Amniotic epithelial cell (primary cell): Measurements from ENCODE around the gene DDX43.
"Not testable (repeated sequence)": the region's sequence is repeated elsewhere in the genome, so short reads cannot be mapped to it uniquely, and the experiment has no call there.

Source experiments
- DNase-seq: peaks from one replicate; pipeline ENCODE4 v3.0.0-alpha.2; 2010; ENCODE audit warnings: low read depth

DDX43 gene

DNA sequence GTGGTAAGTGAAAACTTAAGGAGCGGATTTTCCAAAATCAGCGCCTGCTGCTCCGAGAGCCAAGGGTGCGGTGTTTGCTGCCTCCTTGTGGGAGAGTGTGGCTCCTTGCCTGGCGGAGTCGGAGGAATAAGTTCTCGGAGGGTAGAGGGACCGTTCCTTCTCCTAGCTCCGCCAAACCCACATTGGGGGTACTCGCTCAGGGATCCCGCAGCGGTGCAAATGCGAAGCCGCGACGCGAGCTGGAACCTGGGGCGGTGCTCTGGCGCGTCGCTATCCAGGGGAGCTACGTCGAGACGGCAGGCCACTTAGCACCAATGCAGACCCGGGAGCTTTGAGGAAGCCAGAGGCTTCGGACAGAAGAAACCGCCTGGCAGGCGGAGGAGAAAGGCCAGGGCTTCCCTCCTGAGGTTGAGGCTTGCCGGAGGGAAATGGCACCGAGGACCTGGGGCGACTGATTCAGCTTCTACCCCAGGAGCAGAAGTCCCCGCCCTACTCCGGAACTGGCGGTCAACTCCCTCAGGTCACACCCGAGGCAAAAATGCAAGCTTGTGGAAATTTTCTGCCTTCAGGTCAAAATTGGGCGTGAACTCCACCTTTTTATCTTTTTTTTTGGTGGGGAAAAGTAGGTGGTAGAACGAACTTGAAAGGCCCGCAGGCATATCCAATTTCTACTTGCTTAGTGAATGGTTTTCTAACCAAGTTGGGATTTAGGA lies 5.7 kb upstream of the DDX43 start:
- DNase-seq: peak; percentile 38

DNA sequence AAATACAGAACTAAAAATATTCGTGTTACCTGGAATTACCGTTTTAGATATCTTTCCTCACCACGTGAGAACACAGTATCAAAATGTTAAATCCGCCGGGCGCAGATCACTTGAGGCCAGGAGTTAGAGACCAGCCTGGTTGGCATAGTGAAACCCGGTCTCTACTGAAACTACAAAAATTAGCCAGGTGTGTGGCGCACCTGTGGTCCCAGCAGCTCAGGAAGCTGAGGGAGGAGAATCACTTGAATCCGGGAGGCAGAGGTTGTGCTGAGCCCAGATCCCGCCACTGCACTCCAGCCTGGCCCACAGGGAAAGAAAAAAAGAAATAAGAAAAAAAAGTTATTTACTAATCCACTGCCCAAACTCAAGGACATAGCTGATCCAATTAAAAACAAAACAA lies 4.8 kb upstream of the DDX43 start:
- no peak for DNase-seq

DNA sequence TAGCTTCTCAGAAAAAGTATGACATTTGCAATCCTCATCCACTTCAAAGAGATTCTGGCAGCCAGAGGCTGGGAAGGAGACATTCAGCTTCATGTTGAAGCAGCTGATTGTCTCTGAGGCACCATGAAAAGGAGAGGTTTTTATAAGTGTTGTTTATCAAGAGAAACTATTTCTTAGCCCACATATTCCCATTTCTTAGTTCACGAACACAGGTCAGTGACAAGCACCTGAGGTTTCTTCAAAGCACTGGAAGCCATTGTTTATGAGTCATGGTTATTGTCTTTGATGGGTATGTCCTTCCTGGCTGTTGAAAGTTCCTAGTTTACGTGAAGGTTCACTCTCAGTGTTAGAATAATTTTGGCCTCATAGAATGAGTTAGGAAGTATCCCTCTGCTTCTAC lies 3.0 kb upstream of the DDX43 start:
- DNase-seq: no peak

DNA sequence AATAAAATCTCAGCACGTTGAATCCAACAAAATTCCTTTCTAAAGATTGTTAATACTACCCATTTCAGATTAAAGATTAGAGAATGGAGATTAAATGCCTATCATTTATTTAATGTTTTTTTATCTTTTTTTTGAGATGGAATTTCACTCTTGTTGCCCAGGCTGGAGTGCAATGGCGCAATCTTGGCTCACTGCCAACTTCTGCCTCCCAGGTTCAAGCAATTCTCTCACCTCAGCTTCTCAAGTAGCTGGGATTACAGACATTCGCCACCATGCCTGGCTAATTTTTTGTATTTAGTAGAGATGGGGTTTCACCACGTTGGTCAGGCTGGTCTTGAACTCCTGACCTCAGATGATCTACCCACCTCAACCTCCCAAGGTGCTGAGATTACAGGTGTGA lies 2.4 kb upstream of the DDX43 start:
- not testable (repeated sequence) for DNase-seq

DNA sequence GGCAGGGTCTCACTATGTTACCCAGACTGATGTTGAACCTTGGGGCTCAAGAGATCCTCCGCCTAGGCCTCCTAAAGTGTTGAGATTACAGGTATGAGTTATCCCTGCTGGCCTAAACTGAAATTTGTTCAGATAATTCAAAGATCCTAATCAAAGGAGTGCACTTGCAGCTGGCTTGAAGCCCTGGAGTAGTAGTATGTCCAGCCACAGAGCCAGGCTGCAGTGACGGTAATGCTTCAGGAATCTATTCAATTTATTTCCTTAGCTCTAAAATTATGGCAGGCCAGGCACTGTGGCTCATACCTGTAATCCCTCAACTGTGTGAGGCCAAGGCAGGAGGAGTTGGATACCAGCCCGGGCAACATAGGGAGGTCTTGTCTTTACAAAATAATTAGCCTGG lies 1.4 kb upstream of the DDX43 start:
- no peak for DNase-seq

DNA sequence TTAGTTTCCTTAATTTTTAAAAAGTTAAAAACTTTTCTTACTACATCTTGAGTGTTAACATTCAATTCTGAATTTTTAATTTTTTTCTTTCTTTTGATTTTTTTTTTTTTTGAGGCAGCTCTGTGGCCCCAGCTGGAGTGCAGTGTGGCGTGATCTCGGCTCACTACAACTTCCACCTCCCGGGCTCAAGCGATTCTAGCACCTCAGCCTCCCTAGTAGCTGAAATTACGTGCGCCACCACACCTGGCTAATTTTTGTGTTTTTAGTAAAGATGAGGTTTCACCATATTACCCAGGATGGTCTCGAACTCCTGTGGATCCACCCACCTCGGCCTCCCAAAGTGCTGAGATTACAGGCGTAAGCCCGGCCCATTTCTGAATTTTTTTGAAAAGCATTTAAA lies 1.2 kb downstream of the DDX43 start:
- no peak for DNase-seq

DNA sequence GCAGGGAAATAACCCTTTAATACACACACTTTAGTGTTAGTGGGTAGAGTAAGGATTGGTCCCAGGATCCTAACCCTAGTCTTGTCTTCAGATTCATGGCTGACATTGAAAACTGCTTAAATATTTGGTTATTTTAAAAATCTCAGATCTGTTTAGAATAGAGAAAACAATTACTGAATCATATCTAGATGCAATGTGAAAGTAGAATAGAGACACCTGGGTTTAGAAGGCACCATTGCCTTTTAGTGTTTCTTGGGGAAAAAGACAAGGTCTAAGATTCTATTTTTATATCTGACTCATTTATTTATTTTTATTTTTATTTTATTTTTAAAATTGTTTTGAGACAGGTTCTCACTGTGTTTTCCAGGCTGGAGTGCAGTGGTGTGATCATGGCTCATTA lies 6.0 kb downstream of the DDX43 start:
- DNase-seq: no peak

DNA sequence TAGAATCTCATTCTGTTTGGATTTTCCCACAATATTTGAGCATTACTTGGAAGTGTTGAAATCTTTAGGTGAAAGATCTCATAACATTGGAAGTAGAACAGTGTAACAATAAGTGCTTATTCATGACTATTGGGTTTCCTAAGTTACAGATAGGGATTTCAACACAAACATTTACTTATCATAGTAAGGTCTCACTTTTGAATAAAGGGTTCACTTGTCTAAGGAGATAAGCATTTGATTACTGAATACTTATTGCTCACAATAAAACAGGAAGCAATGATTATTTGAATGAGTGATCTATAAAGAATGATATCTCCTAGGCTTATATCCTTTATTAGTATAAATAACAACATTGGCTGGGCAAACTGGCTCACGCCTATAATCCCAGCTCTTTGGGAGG lies 14.8 kb downstream of the DDX43 start:
- no peak for DNase-seq

DNA sequence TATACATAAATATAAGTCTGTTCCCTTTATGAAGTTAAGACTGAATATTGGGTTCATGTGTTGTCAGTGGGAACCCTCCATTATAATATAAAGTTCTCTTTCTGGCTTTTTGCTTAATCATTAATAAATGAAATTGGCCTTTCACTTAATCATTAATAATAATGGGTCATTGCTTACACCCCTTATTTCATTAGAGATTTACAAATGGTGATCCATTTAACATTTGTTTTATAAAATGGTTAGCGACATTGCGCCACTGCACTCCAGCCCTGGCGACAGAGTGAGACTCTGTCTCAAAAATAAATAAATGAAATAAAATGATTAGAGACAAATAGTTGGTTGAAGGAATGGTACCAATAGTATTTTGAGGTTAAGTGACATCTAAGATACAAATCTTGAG lies 18.5 kb downstream of the DDX43 start:
- no peak for DNase-seq

DNA sequence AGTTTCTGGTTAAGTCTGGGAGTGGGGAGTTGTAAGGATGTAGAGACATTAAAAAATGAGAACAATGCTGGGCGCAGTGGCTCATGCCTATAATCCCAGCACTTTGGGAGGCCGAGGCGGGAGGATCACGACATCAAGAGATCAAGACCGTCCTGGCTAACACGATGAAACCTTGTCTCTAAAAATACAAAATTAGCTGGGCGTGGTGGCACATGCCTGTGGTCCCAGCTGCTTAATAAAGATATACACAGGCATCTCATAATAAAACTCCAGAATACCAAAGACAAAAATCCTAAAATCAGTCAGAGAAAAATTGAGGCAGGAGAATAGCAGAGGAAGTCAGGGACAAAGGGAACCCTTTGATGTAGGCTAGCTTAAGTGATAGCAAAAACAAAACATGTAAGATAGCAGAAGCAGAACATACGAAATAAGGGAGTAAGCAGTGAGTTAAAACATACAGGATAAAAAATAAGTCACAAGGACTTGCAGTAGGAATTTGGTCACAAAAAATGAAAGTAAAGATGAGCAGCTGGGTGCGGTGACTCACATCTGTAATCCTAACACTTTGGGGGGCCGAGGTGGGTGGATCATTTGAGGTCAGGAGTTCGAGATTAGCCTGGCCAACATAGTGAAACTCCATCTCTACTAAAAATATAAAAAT lies 23.6 kb downstream of the DDX43 start:
- DNase-seq: peak; percentile 33

DNA sequence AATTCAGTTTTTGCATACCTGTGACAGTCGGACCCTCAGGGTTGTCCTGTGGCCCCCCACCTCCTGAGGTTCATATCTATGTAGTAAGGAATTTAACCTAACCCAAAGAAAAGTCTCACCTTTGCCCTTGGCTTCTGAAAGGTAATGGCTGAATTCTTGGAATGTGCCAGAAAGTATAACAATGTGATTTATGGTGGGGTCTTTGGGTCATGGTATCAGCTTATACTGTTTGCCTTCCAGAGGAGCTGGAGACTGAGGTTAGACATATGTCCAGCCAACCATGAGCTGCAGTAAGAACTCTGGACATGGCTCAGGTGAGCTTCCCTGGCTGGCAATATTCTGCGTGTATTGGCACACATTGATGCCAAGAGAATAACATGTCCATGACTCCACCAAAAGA lies 26.9 kb downstream of the DDX43 start:
- DNase-seq: no peak

DNA sequence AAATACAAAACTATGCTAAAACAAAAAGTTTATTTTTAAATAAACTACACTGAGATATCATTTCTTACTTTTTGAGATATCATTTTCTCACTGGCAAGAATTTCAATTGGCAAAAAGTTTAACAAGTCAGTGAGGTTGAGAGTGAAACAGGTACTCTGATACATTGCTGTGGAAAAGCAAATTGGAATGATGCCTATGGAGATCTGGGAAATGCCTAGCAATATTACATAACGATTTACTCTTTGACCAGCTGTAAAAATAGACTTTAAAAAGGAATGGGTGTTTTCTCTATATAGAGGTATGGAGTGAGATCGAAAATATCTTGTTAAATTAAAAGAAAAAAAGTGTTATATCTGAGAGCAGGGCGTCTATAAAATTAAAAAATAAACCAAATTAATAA lies 40.6 kb downstream of the DDX43 start:
- no peak for DNase-seq

DNA sequence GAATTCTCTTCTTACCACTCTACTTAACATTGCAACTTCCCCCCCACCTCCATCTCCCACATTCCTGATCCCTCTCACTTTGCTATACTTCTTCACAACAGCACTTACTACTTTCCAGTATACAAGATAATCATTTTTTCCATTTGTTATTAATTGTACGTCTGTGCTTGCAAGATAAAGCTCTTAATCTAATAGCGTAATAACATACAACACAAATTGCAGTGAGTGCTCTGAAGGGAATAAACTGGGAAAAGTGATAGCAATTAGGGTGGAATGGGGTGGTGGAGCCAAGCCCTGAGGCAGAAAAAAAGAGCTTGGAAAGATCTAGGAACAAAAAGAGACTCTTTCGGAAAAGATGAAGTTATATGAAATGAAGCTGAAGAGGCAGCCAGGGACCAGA lies 48.9 kb downstream of the DDX43 start:
- DNase-seq: no peak

DNA sequence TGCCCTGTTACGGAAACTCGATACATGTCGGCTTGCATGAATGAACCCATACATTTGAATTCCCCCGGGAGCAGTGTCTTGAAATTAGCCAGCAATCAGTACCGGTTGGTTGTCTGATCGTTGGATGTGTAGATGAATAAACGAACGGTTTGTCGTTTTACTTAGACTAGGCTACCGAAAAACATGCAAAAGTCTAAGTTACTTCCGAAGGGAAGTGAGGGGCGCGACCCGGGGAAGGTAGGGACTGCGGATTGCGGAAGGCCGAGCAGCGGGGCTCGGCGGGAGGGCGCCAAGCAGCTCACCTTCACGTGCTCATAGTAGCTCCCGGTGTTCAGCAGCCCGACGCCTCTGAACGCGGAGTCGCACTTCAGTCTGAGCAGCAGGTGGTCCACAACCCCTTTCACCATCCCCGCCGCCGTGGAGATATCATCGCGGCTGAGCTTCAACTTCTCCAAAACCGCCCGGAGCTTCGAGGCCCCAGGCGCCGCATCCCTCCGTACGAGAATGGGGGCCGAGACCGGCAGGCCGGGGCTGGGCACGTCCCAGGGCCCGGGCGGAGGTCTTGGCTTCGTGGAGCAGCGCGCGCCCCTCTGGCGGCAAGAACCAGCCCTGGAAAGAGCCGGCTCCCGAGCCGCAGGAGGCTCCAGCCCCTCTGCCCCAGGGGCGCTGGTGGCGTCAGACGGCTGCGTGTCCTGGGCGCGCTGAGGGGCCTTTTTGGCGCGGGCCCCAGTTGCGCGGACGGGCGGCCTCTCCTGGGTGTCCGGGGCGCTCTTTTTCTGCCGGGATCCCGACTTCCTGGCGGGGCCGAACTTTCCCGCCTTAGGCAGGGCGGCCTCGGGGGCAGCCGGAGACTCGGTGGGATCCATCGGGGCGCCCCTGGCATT lies 56.8 kb downstream of the DDX43 start:
- peak; percentile 25 for DNase-seq

DNA sequence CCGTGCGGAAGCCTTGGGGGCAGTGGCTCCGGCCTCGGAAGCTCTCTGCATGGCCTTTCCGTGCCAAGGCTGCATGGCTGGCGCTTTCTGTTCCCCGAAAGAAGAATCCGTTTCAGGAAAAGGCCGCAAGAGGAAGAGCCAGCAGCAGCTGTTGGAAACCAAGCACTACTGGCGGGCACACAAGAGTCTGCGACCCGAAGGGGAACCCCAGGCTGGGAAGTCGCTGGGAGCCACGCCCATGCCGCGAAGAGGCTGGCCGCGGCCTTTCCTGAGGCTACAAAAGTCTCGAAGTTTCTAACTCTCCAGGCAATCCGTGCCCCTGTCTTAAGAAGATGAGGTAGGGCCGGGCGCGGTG lies 57.5 kb downstream of the DDX43 start, which contains the start of gene CGAS:
Gene CGAS (minus strand): TSS at position 191 of the 355 bp plus-strand sequence. CDS start 116 bp downstream, at position 75.
- DNase-seq: peak; percentile 31

DNA sequence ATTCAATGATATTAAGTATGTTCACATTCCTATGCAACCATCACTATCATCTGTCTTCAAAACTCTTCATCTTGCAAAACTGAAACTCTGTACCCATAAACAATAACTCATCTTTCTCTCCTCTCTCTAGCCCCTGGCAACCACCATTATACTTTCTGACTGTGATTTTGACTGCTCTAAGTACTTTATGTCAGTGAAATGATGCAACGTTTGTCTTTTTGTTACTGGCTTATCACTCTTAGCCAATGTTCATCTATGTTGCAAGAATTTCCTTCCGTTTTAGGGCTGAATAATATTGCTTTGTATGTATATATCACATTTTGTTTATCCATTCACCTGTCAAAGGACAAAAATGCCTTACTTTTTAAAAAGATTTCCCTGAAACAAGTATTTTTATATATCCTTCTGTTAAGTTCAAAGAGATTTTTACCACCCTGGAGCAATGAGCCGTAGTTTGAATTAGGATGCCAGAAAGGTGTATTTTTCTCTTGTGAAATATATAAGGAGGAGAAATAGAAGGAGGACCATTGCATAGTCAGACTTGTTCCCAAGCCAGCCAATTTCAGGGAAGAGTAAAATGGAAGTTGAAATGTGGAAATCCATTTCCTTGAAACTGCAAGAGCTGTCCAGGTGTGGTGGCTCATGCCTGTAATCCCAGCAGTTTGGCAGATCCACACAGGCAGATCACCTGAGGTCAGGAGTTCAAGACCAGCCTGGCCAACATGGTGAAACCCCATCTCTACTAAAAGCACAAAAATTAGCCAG lies 61.4 kb downstream of the DDX43 start:
- DNase-seq: peak; percentile 92

DNA sequence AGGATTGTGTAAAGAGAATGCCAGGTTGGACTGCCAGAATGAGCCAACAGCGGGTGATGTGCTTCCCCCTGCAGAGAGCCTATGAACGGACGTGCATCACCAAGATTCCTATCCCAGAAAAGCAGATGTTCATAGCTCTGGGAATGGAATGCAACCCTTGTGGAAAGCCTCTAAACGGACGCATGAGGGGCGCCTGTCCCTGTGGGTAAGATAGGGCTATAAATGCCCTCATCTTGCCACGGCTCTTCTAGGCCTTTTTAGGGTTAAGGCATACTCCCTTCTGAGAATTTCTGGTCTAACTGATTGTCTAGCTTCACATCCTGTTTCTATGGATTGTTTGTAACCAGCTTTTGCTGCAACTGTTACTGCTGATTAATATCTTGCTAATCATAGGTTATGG lies 64.8 kb downstream of the DDX43 start:
- DNase-seq: not testable (repeated sequence)

DNA sequence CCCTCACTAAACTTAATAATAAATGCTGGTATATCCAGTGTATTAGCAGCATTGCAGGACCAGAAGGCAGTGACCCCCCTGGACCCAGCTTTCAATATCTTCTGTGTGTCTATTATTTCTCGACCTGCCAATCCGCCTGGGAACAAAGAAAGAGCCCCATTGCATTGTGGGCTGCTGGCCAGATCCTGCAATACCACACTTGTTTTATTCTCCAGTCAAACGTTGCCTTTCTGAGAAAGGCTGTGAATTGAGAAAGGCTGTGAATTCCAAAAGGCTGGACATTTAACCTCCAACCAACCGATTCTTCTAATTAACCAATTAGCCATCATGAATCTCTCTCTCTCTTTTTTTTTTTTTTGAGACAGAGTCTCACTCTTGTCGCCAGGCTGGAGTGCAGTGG lies 65.4 kb downstream of the DDX43 start:
- no peak for DNase-seq

DNA sequence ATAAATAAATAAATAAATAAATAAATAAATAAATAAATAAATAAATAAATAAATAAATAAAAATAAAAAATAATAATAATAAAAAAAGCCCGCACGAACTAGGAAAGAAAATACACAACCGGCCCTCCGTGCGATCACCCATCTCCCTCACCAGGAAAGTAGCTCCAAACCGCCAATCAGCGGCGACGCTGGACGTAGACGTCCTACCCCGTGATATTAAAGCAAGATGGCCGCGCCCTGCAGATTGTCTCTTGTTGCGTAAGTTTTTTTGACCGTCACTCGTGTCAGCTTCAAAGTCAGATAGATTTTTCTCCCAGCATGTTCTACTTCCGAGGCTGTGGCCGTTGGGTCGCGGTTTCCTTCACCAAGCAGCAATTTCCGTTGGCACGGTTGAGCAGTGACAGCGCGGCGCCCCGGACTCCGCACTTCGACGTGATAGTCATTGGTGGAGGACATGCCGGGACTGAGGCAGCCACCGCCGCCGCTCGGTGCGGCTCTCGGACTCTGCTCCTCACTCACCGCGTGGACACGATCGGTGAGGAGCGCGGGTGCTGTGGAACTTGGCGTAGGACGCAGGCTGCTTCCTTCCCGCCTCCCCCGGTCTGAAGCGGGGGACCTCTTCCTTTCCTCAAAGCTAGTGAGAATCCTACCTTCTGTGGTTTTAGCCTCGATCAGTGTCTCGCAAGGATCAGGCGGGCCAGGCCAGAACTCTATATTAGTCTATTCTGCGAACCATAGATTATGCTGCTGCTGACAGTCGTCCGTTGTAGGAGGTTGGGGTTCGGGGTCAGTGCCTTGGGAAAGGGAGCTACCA lies 67.1 kb downstream of the DDX43 start, which contains the start of gene MTO1:
Gene MTO1 (plus strand): TSS at position 201 of the 814 bp plus-strand sequence. CDS start 118 bp downstream, at position 319.
- DNase-seq: peak; percentile 89
